HS-5 (cell line): ENCODE measurements around the gene TTC8.
"Not testable (repeated sequence)": the region's sequence is repeated elsewhere in the genome, so short reads cannot be mapped to it uniquely, and the experiment has no call there.

Source experiments
- DNase-seq: peaks from one replicate; pipeline ENCODE4 v3.0.0-alpha.2; 2012; ENCODE audit warnings: low read depth

Gene TTC8

DNA sequence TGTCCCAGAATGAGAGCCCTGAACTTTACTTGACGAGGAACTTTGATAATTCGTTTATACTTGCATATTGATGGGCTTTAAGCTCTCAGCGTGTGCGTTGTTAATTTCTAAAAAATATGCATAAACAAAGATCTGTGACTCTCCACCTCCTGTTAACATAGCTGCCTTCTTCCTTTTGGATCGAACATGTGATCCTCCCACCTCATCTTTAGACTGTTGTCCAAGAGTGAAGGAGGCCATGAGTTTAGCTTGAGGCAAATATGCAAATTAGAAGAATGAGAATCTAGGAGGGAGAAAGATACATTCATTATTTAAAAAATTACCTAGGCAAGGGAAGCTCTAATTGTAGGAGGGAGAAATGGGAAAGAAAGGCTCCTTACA, 617 bp downstream of the TTC8 start:
- no peak for DNase-seq

DNA sequence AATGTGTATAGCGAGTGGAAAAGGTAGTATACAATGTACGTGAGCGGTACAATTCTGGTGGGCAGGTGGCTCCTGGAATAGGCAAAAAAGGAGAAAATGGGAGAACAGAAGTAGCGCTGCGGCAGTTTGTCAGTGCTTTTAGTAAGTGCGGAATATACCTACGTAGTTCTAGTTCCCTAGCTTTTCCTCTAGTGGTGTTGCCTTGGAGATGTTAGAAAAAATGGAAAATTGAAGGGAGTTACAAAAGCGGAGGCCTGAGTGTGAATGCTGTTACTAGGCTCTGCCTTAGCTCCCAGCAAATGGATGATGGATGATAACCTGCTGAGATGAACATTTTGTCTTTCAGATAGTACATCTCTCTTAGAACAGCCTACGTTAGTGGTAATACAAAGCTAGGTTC, 1.1 kb downstream of the TTC8 start:
- no peak for DNase-seq

DNA sequence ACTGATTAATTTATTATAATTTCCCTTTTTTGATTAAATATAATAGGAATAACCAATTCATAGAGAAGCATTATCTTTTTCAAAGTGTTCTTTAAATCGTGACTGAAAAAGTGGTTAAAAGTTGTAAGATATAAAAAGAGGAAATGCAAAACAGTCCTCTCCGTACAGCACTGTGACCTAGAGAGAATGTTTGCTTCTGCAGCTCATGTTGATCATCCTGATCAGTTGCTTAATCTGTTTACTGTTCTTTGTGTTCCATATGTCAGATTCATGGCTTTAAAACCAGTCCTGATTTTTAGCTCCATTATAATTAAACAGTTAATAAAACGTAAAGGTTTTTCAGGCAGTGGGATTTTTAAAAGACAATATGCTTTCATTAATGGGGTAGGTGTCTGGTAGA, 4.7 kb downstream of the TTC8 start:
- DNase-seq = no peak

DNA sequence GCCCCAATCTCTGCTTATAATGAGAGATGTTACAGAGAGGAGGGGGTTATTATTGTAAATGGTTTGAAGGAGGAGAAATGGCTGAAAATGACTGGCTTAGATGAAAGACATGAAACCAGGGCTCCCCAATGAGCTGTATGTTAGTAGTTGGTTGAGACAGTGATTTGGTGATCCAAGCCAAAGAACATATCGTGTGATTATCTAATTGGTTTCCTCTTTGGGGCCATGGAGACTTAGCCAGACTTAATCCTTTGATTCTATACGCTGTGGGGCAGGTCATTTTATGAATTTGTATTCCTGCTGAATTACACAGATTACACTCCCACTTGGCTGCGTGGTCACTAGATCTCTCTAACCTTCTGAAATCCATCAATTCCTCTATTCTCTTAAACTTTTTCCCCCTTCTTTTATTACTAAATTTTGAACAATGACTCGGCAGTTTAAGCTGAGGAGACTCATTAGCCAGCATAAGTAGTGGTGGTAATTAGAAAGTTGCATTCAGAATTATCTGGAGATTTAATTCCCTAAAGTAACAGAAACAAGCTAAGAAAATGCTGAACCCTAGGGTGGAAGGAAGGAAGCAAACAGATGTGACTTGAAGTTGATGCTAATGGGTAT, 5.3 kb downstream of the TTC8 start:
- DNase-seq = no peak

DNA sequence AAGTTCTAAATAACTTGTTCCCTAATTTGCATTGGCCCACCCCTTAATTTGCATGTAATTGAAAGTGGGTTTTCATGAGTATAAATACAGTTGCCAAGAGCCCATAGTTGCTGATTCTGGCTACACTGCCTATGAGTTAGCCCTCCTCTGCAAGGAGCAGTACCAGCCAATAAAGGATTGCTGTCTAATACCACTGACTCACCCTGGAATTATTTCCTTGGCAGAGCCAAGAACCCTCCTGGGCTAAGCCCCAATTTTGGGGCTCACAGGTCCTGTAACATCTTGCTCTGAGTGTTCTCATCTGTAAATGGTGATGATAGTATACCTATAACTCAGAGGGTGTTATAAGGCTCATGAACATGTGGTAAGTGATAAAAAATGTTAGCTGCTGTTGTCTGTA, 6.8 kb downstream of the TTC8 start:
- no peak for DNase-seq

DNA sequence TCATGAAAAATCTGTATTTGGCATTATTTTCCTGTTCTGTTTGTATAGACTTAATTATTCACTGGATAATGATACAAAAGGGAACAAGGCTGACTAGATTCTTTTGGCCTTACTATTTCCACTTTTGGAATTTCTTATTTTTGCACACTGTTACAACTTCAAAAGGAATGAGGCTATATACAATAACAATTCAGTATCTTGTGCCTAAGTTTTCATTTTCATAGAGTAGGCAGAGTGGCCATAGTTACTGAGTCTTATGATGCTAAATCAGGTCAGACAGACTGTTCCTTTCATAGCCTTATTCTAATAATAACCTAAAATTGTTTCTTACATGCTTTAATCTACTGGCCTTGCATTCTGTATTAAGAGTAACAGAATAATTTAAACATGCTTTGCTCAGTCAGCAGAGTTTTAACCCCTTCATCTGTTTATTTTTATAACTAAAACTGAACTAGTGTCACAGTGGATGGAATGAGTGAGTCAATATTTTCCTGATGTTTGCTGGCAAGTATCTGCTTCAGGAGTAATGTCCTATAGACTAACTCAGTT, 10.5 kb downstream of the TTC8 start:
- DNase-seq = no peak

DNA sequence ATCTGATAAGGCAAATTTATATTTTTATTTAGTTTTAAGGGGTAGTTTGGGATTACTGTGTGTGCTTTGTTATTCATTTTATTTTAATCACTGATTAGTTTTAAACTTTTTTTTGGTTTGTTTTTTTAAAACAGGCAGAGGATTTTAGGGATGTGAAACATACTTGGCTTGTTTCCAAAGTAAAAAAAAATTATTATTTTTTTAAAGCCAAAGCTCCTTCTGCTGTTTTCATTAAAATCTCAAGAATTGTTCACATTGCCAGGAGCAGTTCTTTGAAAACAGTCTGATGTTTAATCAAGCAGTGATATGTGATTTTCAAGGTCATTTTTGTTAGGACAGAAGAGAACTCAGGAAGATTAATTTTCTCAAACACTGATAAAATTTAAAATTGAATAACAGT, 11.2 kb downstream of the TTC8 start:
- DNase-seq = no peak

DNA sequence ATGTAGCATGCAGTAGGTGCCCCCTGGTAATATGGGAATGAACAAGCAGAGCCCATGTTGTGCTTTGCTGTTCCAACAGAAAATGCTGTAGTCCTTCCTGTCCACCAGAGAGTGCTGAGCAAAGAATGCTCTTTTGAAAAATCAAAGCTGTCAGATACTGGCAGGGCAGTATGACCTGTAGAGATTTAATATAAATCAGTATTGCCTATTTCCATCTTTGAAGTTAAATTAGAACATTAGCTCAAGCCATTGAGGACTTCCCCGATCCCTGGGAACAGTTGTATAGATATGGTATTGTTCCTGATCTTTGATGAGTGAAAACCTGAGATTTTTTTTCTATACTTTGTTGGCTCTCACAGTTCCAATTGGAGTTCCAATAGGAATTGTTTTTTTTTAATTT, 13.0 kb downstream of the TTC8 start:
- DNase-seq = no peak

DNA sequence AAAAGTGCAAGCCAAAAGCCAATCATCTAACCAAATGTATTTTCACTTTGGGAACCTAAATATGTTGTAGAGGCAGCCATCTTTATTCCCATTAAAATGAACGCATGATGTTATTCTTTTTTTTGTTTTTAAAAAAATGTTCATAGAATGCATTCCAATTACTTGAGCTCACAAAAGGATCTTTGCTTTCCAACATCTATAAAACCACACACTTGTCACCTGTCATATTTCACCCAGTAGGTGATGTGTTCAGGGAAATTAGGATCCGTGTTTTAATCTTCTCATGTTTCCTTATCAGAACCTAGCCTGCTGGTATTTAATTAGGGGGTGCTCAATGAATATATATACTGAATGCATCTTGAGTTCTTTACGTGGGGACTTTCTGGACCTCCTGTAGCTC, 13.6 kb downstream of the TTC8 start:
- no peak for DNase-seq

DNA sequence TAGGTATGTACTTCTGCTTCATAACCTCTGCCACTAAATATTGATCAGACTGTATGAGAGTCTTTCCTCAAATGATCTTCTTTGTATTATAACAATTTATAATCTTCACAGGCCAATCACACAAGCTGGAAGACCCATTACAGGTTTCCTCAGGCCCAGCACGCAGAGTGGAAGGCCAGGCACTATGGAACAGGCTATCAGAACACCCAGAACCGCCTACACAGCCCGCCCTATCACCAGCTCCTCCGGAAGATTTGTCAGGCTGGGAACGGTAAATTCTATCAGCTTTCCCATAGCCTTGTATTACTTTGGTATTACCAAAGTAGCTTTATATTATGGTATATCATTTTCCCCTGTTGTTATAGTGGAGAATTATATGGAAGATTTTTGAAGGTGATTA, 16.5 kb downstream of the TTC8 start:
- no peak for DNase-seq

DNA sequence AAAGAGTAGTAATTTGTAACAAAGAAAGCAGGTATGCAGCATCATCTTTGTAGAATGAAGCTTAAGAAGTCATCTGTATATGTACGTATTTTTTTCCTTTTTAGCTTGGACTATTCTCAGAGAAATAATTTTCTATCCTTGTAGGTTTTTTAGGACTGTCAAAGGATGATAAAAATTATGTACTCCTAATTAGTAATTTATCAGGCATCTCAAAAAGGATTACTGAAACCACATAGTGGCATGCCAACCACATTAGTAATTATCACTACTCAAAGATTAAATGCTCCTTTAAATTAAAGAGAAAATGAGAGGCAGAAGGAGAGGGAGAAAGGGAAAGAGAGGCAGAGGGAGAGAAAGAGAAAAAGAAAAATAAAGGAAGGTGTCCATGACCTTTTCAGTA, 17.3 kb downstream of the TTC8 start:
- DNase-seq = no peak

DNA sequence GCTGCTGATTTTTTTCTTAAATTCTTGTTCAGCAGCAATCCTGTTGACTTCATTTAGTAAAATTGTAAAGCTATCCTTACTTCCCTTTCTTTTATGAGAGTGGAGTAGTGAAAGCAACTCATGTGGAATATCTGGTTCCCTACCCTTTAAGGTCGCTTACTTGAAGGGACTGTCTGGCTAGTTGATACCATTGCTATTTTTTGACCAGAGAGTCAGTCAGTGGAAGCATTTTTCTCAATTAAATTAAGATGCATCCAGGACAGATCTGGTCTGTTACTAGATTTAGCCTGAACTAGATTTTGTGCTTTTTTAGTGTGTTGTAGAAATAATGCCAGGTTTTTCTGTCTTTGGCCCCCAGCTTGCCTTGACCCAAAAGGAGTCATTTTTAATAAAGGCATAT, 18.0 kb downstream of the TTC8 start:
- DNase-seq = no peak

DNA sequence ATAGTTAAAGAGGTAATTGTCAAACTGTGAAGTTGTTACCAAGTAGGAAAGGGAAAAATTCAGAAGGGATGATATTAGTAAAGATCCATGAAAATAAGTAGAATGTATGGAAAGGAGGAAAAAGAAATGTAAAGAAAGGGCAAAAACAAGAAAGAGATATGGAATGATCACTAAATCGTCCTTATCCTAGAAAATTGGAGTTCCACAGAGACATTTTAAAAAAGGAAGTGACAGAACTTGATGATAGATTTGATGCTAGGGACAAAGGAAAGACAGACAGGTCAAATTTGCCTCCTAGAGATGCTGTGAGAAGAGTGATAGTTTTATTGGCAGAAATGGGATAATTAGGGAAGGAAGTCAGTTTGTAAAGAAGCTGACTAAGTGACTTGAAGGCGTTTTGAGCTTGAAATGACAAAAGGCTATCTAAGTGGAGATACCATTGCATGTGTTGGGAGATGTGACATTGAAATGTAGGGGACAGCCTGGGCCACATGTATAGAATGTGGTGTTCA, 20.6 kb downstream of the TTC8 start:
- no peak for DNase-seq

DNA sequence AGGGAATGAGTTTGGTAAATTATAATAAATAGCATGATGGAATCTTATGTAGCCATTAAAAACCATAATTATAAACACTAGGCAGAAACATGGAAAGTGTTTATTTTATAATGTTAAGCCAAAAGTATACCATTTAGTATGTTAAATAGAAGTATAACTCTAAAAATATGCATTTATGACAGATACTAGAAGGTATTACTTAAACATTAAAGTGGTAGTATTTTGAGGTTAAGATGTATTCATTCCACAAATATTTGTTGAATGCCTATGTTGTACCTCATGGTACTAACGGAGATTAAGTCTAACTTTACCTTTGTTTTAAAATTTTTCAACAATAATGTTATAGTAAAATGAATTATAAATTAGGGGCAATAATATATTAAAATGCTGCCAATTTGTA, 24.1 kb downstream of the TTC8 start:
- DNase-seq = no peak

DNA sequence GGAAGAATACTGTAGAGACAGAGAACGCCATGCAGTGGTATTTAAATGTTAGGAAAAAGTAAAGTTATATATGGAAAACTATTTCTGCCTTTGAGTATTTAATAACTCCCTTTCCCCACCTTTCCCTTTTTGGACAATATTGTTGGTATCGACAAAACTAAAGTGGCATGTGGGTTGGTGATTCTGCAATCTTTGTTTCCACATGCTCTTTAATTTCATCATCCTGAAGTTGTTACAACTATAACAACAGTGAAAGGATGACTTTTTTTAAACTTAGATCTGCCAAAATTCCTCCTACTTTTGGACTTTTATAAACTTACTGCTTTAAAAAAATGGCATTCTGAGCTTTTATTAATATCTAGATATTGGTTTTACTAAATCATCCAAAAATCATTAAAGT, 25.3 kb downstream of the TTC8 start:
- no peak for DNase-seq

DNA sequence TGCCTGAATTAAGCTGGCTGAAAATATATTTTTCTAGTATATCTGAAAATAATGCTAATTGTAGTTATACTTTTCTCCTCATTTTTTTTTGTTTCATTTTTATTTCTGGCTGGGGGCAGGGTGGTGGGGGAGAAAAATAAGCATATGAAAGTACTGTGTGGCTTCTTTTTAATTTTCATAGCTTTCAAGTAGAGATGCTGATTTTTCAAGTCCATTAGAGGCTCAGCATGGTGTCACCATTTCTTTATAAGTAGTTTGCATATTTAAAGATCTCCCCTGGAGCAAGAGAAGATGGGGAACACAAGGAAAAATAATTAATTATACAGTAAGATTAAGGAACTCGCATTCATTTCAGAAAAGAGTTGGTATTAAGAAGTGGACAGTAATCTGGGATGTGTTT, 27.1 kb downstream of the TTC8 start:
- no peak for DNase-seq

DNA sequence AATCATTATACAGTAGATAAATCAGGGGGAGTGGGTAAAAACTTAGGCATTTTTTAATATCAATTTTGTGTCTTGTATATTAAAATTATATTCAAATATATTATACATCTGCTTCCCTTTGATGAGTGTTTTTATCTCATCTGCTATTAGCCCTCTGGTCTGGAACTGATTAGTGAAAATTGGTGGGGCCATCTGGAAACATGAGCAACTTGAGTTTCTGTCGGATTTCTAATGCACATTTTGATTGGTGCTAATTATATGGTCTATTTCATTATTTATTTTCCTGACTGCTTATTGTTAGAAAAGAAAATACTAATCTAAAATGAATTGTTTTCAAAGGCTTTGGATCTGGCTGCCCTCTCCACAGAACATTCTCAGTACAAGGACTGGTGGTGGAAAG, 28.2 kb downstream of the TTC8 start:
- DNase-seq = no peak

DNA sequence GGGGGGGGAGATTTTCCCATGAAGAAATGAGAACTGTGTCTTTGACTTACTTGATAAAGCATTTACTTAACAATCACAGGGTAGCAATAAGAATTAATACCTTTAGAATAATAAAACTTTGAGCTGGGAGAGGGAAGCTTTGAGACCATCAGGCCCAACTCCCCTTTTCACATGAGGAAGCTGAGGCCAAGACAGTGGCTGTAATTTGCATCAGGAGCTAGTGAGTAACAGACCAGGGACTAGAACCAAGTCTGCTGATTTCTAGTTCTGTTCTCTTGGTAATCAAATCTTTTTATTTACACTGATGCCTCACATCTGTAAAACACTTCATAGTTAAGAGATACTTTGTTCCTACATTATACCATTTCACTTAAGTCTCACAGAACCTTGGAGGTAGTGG, 28.7 kb downstream of the TTC8 start:
- DNase-seq = no peak

DNA sequence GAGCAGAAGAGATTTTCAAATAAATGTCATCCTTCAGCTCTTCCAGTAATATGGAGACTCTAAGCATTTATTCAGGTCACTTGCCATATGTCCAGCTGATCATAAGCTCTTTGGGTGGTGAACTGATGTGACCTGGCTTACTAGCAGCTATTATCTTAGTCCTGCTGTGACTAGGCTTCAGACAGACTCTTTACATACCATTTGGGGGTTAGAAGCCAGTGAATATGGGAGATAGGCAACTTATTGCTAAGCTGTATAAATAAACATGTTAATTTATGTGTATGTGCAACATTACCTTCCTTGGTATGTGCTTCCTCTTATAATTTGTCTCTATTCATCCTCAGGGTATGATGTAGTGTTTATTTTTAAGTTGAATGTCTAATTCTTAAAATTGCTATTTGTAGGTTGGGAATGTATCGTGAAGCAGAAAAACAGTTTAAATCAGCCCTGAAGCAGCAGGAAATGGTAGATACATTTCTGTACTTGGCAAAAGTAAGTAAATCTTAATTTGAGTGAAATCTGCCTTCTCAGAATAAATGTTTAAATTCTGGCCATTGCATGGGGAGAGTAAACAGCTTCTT, 32.4 kb downstream of the TTC8 start:
- no peak for DNase-seq

DNA sequence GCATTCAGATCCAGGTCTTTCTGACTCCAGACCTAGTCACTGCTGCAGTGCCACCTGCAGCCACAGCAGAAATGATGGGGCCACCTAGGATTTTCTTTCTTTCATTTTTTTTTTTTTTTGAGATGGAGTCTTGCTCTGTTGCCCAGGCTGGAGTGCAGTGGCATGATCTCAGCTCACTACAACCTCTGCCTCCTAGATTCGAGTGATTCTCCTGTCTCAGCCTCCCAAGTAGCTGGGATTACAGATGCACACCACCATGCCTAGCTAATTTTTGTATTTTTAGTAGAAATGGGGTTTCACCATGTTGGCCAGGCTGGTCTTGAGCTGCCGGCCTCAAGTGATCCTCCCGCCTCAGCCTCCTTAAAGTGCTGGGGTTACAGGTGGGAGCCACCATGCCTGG, 33.4 kb downstream of the TTC8 start:
- DNase-seq = not testable (repeated sequence)

DNA sequence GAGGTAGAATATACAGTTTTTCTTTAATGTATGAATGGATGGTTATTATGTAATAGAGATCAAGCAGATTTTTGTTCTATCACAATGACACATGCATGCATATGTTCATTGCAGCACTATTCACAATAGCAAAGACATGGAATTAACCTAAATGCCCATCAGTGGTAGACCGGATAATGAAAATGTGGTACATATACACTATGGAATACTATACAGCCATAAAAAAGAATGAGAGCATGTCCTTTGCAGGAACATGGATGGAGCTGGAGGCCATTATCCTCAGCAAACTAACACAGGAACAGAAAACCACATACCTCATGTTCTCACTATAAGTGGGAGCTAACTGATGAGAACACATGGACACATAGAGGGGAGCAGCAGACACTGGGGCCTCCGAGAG, 34.7 kb downstream of the TTC8 start:
- not testable (repeated sequence) for DNase-seq

DNA sequence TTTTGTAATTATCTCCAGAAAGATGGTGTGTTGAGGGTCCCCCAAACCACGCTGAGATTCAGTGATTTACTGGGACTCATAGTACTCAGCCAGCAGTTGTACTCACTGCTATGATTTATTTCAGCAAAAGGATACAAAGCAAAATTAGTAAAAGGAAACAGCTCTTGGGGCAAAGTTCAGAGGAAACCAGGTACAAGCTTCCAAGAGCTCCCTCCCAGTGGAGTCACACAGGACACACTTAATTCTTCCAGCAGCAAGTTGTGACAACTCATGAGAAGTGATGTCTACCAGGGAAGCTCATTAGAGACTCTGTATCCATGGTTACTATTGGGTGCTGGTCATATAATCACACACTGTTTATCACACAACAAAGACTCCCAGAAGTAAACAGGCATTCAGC, 38.7 kb downstream of the TTC8 start:
- DNase-seq = no peak

DNA sequence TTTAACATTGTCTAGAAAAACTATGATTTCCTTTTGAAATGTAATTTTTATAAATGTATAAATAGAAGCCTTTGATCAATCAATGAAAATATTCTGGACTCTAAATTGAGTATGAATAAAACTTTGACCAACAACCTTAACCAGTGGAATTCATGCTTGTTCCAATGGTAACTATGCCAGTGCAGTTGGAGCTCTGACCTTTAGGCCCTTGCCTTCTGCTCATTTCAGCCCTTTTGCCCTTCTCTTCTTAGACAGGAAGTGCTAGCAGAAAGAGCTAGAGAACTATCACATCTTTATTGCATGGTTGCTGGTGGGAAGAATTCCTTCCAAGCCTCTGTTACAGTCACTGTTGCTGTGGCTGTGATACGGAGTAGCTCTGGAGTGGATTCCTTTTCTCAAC, 39.7 kb downstream of the TTC8 start:
- DNase-seq = no peak

DNA sequence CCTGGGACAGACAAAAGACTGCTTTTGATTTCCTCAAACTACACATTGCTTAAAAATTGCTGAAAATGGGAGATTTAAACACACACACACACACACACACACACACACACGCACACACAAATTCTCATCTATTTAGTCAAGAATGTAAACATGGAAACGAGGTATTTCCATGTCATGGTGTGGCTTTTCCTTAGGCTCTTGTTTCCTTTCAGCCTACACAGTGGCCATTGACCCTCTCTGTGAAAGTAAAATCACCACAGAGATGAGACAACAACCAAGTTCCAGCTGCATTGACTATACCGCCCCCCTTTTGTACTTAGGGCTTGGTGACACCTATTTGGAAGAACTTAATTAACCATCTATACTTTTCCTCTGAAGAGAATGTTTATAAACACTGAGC, 41.9 kb downstream of the TTC8 start:
- DNase-seq = no peak
